HepG2 (cell line): Measurements from ENCODE around the gene RNF14. TPM values are rescaled to one million over a fixed set of nuclear protein-coding genes. Genes with fewer than 3 reads are reported as not detected.
A peak's percentile ranks its signal among the peaks of the same experiment; 100 is the strongest.

Experiments
- JUNB ChIP-seq: sonication (generic); formaldehyde crosslinking; IDR thresholded peaks from 2 replicates; pipeline ENCODE4 v1.8.0; 2022; ENCODE audit warnings: missing genetic modification reagents, mild to moderate bottlenecking, borderline replicate concordance
- KDM2A ChIP-seq: sonication (generic); formaldehyde crosslinking; IDR thresholded peaks from 2 replicates; pipeline ENCODE4 v1.4.0; 2020; ENCODE audit warnings: low read depth, missing genetic modification reagents, borderline replicate concordance
- MED1 ChIP-seq: sonication (generic); formaldehyde crosslinking; IDR thresholded peaks from 2 replicates; pipeline ENCODE4 v1.4.0; 2020; ENCODE audit warnings: missing genetic modification reagents
- RBFOX2 ChIP-seq: fragments of 200-400 bp; formaldehyde crosslinking; IDR thresholded peaks from 2 replicates; pipeline ENCODE4 v1.6.1; 2017; ENCODE audit warnings: low read depth, mild to moderate bottlenecking, low read length
- RFXAP ChIP-seq: sonication (generic); formaldehyde crosslinking; IDR thresholded peaks from 2 replicates; pipeline ENCODE4 v1.4.0; 2020; ENCODE audit warnings: missing genetic modification reagents, borderline replicate concordance
- SIX4 ChIP-seq: sonication (generic); formaldehyde crosslinking; IDR thresholded peaks from 2 replicates; pipeline ENCODE4 v1.4.0; 2020; ENCODE audit warnings: missing genetic modification reagents
- WIZ ChIP-seq: sonication (generic); formaldehyde crosslinking; IDR thresholded peaks from 2 replicates; pipeline ENCODE4 v1.5.1; 2020; ENCODE audit warnings: mild to moderate bottlenecking, missing genetic modification reagents
- ZBTB20 ChIP-seq: sonication (generic); formaldehyde crosslinking; IDR thresholded peaks from 2 replicates; pipeline ENCODE4 v1.8.1; 2023; ENCODE audit warnings: missing genetic modification reagents, low read depth, mild to moderate bottlenecking, borderline replicate concordance
- ZNF292 ChIP-seq: sonication (generic); formaldehyde crosslinking; IDR thresholded peaks from 2 replicates; pipeline ENCODE4 v1.8.1; 2022; ENCODE audit warnings: mild to moderate bottlenecking, low read depth, missing genetic modification reagents, borderline replicate concordance
- polyA plus RNA-seq, 8 experiments: library from polyadenylated mRNA; depleted of rRNA in 3 of 8; stranded (reverse) in 7 of 8; unstranded in 1 of 8; fragments of >200 nt; fragmentation: Illumina TruSeq in 4 of 8; extraction: Trizol in 4 of 8; gene quantifications; 2 replicates each; pipeline versions ENCODE4 v1.2.1 to v1.2.3, GENCODE V29; 2011 to 2016; ENCODE audit warnings: low read depth in 4 of 8, missing spikeins in 1 of 8, mixed read lengths in 1 of 8; ENCODE audit not compliant: insufficient read depth in 1 of 8
- total RNA-seq, 5 experiments: library from RNA; depleted of rRNA; stranded (reverse); fragments of >200 nt; fragmentation: Illumina TruSeq; extraction: Trizol; gene quantifications; 2 replicates each; pipeline ENCODE4 v1.2.3, GENCODE V29; 2016; ENCODE audit warnings: low read depth in 1 of 5
- TF ChIP-seq, protein P1 (sequence below): sonication (generic); formaldehyde crosslinking; IDR thresholded peaks from 2 replicates; pipeline ENCODE4 v1.4.0; 2020; ENCODE audit warnings: missing genetic modification reagents, borderline replicate concordance
- TF ChIP-seq, protein P2 (sequence below): sonication (generic); formaldehyde crosslinking; IDR thresholded peaks from 2 replicates; pipeline ENCODE4 v1.5.1; 2020; ENCODE audit warnings: mild to moderate bottlenecking, missing genetic modification reagents, moderate library complexity
- TF ChIP-seq, protein P3 (sequence below): sonication (generic); formaldehyde crosslinking; IDR thresholded peaks from 2 replicates; pipeline ENCODE4 v1.4.0; 2020; ENCODE audit warnings: missing genetic modification reagents, borderline replicate concordance
- TF ChIP-seq, protein P4 (sequence below): IDR thresholded peaks from 2 replicates; pipeline ENCODE4 v1.6.1; 2016; ENCODE audit warnings: missing genetic modification reagents, missing compliant biosample characterization
- TF ChIP-seq, protein P5 (sequence below): sonication (generic); formaldehyde crosslinking; IDR thresholded peaks from 2 replicates; pipeline ENCODE4 v1.4.0; 2020; ENCODE audit warnings: missing genetic modification reagents, borderline replicate concordance

RNF14 gene
- total and polyA plus RNA-seq, 2 of the 13 experiments (the other 11 are each of a cell fraction or from before 2014, with no cell fraction given) = 11.3 to 28.1 TPM

DNA sequence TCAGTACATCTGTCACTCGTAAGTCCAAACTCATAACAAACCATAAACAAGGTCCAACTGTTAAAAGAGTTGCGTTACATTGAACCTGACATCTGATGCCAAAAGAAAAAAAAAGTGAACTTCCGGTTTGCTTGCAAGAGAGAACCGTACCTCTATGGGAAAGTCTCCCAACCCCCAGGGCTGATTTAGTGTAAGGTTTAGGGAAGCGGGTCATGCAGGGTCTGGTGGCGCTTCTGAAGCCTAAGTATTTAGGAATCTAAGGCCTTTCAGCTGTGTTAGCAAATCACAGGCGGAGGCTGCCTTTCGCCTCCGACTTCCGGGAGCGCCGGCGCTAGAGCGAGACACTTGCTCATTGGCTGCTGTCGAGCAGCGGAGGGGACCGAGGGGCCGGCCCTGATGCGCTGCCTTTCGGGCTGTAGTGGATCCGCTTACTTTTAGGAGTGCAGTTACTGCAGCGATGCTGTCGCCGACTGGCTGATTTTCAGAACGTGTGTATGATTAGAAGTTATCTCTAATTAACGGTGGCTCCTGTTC, 55.9 kb downstream of the RNF14 start (continued):
- TF ChIP-seq, protein P1, sequence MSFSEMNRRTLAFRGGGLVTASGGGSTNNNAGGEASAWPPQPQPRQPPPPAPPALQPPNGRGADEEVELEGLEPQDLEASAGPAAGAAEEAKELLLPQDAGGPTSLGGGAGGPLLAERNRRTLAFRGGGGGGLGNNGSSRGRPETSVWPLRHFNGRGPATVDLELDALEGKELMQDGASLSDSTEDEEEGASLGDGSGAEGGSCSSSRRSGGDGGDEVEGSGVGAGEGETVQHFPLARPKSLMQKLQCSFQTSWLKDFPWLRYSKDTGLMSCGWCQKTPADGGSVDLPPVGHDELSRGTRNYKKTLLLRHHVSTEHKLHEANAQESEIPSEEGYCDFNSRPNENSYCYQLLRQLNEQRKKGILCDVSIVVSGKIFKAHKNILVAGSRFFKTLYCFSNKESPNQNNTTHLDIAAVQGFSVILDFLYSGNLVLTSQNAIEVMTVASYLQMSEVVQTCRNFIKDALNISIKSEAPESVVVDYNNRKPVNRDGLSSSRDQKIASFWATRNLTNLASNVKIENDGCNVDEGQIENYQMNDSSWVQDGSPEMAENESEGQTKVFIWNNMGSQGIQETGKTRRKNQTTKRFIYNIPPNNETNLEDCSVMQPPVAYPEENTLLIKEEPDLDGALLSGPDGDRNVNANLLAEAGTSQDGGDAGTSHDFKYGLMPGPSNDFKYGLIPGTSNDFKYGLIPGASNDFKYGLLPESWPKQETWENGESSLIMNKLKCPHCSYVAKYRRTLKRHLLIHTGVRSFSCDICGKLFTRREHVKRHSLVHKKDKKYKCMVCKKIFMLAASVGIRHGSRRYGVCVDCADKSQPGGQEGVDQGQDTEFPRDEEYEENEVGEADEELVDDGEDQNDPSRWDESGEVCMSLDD (CRISPR knock-in tag) = no peak
- TF ChIP-seq ZNF292 (CRISPR knock-in tag) = peak; percentile 47; the same call in 1 of the 2 replicates
- peak; percentile 66 for TF ChIP-seq KDM2A
- TF ChIP-seq, protein P2, sequence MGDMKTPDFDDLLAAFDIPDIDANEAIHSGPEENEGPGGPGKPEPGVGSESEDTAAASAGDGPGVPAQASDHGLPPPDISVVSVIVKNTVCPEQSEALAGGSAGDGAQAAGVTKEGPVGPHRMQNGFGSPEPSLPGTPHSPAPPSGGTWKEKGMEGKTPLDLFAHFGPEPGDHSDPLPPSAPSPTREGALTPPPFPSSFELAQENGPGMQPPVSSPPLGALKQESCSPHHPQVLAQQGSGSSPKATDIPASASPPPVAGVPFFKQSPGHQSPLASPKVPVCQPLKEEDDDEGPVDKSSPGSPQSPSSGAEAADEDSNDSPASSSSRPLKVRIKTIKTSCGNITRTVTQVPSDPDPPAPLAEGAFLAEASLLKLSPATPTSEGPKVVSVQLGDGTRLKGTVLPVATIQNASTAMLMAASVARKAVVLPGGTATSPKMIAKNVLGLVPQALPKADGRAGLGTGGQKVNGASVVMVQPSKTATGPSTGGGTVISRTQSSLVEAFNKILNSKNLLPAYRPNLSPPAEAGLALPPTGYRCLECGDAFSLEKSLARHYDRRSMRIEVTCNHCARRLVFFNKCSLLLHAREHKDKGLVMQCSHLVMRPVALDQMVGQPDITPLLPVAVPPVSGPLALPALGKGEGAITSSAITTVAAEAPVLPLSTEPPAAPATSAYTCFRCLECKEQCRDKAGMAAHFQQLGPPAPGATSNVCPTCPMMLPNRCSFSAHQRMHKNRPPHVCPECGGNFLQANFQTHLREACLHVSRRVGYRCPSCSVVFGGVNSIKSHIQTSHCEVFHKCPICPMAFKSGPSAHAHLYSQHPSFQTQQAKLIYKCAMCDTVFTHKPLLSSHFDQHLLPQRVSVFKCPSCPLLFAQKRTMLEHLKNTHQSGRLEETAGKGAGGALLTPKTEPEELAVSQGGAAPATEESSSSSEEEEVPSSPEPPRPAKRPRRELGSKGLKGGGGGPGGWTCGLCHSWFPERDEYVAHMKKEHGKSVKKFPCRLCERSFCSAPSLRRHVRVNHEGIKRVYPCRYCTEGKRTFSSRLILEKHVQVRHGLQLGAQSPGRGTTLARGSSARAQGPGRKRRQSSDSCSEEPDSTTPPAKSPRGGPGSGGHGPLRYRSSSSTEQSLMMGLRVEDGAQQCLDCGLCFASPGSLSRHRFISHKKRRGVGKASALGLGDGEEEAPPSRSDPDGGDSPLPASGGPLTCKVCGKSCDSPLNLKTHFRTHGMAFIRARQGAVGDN (CRISPR knock-in tag) = peak; percentile 78
- TF ChIP-seq, protein P3, sequence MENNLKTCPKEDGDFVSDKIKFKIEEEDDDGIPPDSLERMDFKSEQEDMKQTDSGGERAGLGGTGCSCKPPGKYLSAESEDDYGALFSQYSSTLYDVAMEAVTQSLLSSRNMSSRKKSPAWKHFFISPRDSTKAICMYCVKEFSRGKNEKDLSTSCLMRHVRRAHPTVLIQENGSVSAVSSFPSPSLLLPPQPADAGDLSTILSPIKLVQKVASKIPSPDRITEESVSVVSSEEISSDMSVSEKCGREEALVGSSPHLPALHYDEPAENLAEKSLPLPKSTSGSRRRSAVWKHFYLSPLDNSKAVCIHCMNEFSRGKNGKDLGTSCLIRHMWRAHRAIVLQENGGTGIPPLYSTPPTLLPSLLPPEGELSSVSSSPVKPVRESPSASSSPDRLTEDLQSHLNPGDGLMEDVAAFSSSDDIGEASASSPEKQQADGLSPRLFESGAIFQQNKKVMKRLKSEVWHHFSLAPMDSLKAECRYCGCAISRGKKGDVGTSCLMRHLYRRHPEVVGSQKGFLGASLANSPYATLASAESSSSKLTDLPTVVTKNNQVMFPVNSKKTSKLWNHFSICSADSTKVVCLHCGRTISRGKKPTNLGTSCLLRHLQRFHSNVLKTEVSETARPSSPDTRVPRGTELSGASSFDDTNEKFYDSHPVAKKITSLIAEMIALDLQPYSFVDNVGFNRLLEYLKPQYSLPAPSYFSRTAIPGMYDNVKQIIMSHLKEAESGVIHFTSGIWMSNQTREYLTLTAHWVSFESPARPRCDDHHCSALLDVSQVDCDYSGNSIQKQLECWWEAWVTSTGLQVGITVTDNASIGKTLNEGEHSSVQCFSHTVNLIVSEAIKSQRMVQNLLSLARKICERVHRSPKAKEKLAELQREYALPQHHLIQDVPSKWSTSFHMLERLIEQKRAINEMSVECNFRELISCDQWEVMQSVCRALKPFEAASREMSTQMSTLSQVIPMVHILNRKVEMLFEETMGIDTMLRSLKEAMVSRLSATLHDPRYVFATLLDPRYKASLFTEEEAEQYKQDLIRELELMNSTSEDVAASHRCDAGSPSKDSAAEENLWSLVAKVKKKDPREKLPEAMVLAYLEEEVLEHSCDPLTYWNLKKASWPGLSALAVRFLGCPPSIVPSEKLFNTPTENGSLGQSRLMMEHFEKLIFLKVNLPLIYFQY (CRISPR knock-in tag) = 0 out of 2 replicates have a peak, but pooled peaks have one; percentile 41
- TF ChIP-seq ZBTB20 (CRISPR knock-in tag) = no peak
- peak; percentile 23; the same call in 1 of the 2 replicates for TF ChIP-seq MED1 (CRISPR knock-in tag)
- TF ChIP-seq, protein P4, sequence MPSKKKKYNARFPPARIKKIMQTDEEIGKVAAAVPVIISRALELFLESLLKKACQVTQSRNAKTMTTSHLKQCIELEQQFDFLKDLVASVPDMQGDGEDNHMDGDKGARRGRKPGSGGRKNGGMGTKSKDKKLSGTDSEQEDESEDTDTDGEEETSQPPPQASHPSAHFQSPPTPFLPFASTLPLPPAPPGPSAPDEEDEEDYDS (CRISPR knock-in tag) = peak; percentile 55; the same call in 1 of the 2 replicates
- TF ChIP-seq WIZ (CRISPR knock-in tag) = 0 out of 2 replicates have a peak, but pooled peaks have one; percentile 26
- TF ChIP-seq, protein P5, sequence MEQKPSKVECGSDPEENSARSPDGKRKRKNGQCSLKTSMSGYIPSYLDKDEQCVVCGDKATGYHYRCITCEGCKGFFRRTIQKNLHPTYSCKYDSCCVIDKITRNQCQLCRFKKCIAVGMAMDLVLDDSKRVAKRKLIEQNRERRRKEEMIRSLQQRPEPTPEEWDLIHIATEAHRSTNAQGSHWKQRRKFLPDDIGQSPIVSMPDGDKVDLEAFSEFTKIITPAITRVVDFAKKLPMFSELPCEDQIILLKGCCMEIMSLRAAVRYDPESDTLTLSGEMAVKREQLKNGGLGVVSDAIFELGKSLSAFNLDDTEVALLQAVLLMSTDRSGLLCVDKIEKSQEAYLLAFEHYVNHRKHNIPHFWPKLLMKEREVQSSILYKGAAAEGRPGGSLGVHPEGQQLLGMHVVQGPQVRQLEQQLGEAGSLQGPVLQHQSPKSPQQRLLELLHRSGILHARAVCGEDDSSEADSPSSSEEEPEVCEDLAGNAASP (CRISPR knock-in tag) = peak; percentile 37; the same call in 1 of the 2 replicates
- no peak for TF ChIP-seq JUNB (CRISPR knock-in tag)
- TF ChIP-seq RFXAP (CRISPR knock-in tag) = 0 out of 2 replicates have a peak, but pooled peaks have one; percentile 68
- TF ChIP-seq SIX4 = peak; percentile 94
- 0 out of 2 replicates have a peak, but pooled peaks have one; percentile 37 for TF ChIP-seq RBFOX2
